GM19193 (cell line): ENCODE measurements around the gene STOX1.

ENCODE experiments used
- POLR2A ChIP-seq: IDR thresholded peaks from 4 replicates; pipeline ENCODE4 v1.6.1; 2011; ENCODE audit not compliant: insufficient read depth, insufficient read length; ENCODE audit errors: extremely low read depth

Gene STOX1

DNA sequence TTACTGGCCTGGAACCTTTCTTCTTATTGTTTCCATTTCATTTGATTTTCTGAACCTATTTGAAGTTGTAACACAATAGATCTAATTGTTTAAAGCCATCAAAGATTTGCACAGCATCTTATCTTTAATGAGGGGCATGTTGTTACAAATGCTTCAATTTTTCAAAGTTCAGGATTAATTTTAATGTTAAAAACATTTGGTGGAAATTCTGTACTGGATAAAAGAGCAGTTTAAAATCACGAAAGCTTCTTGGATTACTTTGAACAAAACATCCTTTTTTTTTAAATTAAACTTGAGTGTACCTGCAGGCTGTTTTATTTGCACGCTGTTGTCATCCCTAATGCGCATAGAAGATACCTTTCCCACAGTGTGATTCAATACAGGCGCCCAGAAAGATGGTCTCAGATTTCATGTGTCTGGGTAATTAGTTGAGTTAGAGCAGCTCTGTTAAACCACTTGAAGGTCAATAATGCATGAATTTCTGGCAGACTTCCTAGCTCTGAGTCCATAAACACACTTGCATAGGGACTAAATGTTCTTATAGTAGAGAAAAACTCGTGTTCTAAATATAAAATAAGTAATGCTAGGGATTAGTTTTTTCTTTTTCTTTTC lies 44.5 kb downstream of the STOX1 start:
- no peak for TF ChIP-seq POLR2A

- TF ChIP-seq POLR2A: no peak
These were observed 49.2 kb downstream of the STOX1 start for GRCh38 chr10:68876246-68877138.

DNA sequence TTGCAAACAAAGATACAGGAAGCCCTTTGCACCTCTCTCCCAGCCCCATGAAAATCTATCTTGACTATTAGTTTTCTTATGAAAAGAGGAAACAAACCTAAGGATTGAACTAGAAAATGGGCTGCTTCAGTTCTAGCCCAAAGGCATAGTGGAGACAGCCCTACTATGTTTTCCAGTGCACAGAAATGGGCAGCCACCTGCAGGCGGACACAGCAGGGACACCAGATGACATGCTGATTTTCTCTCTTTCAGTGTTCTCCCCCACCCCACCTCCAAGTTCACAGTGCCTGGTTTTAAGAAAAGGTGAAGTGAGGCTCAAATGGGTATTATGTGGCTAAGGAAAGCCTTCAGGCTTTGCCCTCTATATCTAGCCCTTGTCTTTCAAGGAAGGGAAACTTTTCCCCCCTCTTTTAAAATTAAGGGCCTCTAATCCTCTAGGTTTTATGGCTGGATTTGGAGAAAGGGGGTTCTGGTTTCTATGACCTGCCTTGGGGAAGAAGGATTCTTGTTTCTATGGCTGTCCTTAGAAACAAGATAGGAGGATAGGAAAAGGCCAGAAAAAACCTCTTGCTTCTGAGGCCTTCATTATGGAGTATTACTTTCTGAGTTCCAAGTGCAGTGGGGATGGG lies 50.3 kb downstream of the STOX1 start:
- TF ChIP-seq POLR2A: no peak

- TF ChIP-seq POLR2A: no peak
These were observed 51.2 kb downstream of the STOX1 start for GRCh38 chr10:68878496-68878895.

DNA sequence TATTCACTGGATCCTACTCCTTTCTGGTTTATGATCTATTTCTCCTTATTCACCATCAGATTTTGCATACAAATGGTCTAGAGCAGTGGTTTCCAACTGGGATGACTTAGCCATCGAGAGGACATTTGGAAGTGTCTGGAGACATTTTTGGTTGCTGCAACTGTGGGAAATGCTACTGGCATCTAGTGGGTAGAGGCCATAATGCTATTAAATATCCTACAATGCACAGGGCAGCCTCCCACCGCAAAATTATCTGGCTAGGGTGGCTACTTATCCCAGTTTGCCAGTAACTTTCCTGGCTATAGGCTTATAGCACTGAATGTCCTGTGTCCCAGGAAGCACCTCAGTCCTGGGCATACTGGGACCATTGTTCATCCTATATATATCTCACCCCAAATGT lies 52.3 kb downstream of the STOX1 start:
- TF ChIP-seq POLR2A: no peak

GRCh38 chr10:68880181-68880580 lies 52.9 kb downstream of the STOX1 start:
- no peak for TF ChIP-seq POLR2A

- TF ChIP-seq POLR2A: no peak
These were observed 67.7 kb downstream of the STOX1 start for GRCh38 chr10:68895041-68895440.

DNA sequence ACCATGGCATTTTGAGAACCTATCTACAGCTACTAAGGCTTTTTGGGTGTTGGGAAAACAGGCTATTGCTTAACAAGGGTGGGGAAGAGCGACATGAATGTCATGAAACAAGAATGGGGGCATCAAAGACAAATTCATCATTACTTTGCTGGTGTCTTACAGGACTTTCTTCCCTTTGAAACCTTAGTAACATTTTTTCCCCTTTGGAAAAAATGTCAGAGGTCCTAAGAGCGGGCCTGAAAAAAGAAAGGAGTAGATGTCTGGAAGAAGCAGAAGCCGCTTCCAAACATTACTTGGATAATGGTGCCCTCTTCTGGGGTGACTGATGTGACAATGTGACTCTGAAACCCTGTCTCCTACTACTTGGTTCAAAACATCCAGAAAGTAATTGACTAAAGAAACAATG lies 70.0 kb downstream of the STOX1 start:
- TF ChIP-seq POLR2A: no peak

- TF ChIP-seq POLR2A: no peak
These were observed 71.9 kb downstream of the STOX1 start for GRCh38 chr10:68899186-68899745.

DNA sequence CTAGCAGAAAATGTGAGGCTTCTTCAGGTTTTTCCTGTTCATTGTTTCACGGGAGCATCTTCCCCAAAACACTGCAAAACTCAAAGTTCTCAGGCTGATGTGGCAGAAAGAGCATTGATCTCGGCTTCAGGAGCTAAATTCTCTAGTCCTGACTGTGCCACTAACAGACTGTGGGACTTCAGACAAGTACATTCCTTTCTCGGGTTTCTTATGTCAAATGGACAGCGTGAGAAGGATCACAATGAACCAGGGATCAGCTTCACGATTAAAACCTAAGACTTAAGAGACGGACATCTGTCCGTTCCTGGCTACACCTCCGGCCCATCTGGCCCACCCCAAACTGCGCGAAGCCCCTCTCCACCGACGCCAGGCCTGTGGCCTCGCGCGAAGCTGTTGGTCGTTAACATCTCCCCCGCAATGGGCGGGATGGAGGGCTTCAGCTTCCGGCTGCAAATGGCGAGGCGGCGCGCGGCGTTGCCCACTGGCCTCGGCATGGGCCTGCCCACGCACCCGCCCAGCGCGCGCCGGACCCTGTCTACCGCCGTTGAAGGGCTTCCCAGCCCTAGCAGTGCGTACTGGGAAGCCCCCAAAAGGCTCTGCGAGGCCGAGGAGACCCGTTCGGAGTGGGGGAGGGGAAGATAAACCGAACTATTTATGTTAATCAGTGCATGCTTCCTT lies 73.2 kb downstream of the STOX1 start:
- TF ChIP-seq POLR2A: peak; percentile 78

GRCh38 chr10:68901105-68901927 lies 74.0 kb downstream of the STOX1 start, which contains the start of gene DDX50:
TSS of gene DDX50 (plus strand) at chr10:68901315. CDS start at chr10:68901385, 70 bp downstream.
- TF ChIP-seq POLR2A: peak; percentile 90

- TF ChIP-seq POLR2A: no peak
These were observed 75.1 kb downstream of the STOX1 start for GRCh38 chr10:68902382-68902781.

DNA sequence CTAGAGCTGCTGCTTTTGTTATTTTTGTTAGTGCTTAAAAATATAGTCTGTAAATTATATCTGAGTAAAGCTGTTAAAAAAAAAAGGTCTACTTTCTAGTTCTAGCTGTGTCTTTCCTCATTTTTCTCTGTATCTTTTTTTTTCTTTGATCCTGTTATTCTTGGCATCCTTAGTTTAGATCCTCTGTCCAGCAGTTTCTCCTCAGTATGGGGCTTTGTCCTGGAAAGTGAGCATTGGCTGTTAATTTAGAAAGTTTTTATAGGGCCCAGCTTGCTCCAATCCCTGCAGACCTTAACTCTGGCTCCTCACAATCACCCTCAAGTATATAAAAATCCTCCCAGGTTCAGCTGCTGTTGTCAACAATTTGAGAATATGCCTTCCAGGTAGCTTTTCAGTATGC lies 97.3 kb downstream of the STOX1 start:
- TF ChIP-seq POLR2A: no peak

- TF ChIP-seq POLR2A: no peak
These were observed 98.2 kb downstream of the STOX1 start for GRCh38 chr10:68925489-68925888.
